NT2/D1 (cell line): ENCODE results near the gene JOSD2.

ENCODE experiments used
- SUZ12 ChIP-seq: IDR thresholded peaks from 2 replicates; pipeline ENCODE4 v1.6.1; 2011; ENCODE audit not compliant: insufficient read length, insufficient read depth; ENCODE audit errors: extremely low read depth
- YY1 ChIP-seq: IDR thresholded peaks from 2 replicates; pipeline ENCODE4 v1.6.1; 2011; ENCODE audit not compliant: insufficient read length, insufficient read depth
- ZNF274 ChIP-seq: IDR thresholded peaks from 2 replicates; pipeline ENCODE4 v1.6.1; 2011; ENCODE audit warnings: mild to moderate bottlenecking, low read depth, low read length

DNA sequence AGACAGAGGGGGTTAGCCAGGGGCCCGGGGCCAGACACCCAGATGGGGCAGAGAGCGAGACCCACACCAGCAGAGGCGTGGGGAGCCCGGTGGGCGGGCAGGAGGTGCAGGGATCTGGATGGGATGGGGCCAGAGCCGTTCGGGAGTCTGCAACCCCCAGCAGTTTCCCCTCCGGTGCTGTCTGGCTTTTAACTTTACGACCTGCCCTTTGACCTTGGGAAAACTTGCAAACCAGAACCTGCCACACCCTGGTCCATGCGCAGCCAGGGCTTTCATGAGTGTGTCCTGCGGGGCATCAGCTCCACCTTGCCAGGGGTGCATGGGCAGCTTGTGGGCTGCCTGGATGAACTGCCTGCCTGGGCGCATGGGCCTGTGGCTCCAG lies 9.8 kb downstream of the JOSD2 start:
- no peak for TF ChIP-seq YY1
- TF ChIP-seq ZNF274 = no peak
- TF ChIP-seq SUZ12 = no peak
